ENCODE data around the gene RAI1.
A peak's percentile ranks its signal among the peaks of the same experiment; 100 is the strongest.

RAI1 gene

DNA sequence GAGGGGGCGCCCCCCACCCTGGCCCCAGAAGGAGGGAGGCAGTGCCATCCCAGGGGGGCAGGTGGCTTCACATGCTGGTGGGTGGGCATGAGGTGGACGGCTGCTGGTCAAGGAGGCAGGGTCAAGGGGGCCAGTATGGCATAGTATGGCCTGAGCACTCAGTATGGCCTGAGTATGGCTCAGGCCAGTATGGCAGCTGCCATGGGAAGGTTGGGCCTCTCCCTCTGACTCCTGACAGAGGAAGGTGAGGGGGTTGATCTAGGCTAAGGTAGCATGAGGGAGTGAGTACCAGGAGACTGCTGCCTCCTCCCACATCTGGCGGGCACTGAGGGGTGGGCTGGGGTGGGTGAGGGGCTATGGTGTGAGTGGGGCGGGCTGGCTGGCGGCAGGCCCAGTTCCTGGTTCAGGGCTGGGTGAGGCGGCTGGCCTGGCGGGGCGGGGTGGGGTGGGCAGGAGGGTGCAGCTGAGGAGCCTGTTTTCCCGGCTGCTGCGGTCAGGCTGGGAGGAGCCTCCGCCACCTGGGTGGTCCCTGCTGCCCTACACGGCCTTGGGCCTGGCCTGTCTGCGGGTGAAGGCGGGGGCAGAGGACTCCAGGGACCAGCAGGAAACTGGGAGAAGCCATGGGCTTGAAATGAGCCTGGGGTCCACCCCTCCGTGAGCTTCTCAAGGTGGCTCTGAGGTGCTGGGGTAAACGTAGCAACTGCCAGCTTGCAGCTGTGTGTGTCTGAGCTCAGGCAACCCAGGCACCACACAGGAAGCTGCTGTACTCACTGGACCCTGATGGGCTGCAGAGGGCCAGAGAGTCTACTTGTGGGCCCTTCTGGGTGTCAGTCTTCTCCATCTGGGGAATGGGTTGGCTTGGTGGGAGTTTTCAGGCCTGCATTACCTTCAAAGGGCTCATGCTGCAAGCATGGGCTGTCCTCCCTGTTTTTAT is 57.0 kb downstream of the RAI1 start:
- DNase-seq = no peak

DNA sequence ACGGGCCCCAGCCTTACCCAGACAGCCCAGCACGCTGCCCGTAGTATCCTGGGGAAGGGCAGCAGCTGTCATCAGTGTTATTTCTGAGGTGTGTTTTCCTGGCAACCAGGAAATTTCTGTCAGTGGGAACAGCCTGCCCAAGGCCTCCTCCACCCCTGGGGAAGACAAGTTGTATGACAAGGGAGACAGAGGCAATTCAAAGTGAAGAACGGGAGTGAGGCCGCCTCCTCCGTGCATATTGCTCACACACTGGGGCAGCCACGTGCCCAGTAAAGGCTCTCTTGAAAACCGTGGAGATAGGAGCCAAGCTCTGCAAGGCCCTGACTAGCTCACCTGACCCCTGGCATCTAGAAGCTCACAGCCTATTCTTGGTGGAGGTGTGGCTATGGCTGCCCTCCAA is 57.6 kb downstream of the RAI1 start:
- no peak for DNase-seq

GRCh38 chr17:17739388-17740066 is 58.3 kb downstream of the RAI1 start:
- peak; percentile 13 for DNase-seq

GRCh38 chr17:17740615-17741348 is 59.5 kb downstream of the RAI1 start:
- DNase-seq = no peak

DNA sequence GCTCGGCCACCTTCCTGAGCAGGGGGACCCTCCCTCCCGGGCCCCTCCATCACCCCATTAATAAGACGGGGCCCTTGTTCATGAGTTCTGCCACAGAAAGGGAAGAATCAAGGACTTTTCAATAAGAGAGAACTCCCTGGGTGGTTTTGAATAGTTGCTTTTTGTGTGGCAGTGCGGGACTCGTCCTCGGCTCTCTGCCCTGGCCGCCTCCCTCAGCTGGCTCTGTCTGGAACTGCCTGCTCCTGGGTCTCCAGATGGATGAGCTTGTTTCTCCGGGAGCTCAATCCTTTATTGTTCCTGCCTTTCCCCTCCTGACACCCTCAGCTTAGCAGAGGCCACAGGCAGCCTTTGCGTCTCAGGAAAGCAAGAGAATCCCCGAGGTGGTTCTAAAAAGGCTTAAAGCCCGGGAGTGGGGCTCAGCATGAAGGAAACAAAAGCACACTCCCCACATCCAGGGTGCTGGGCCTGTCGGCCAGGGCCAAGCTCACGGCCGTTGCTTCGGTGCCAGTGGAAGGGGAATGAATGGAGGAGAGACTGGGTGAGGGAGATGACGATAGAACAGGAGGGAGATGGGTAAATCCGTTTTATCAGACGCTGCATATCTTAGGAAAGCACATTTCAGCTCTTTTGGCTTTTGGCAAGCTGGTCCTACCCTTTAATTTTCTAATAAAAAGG is 60.2 kb downstream of the RAI1 start:
- peak; percentile 41 for DNase-seq

GRCh38 chr17:17742133-17742621 is 60.9 kb downstream of the RAI1 start:
- DNase-seq = no peak

DNA sequence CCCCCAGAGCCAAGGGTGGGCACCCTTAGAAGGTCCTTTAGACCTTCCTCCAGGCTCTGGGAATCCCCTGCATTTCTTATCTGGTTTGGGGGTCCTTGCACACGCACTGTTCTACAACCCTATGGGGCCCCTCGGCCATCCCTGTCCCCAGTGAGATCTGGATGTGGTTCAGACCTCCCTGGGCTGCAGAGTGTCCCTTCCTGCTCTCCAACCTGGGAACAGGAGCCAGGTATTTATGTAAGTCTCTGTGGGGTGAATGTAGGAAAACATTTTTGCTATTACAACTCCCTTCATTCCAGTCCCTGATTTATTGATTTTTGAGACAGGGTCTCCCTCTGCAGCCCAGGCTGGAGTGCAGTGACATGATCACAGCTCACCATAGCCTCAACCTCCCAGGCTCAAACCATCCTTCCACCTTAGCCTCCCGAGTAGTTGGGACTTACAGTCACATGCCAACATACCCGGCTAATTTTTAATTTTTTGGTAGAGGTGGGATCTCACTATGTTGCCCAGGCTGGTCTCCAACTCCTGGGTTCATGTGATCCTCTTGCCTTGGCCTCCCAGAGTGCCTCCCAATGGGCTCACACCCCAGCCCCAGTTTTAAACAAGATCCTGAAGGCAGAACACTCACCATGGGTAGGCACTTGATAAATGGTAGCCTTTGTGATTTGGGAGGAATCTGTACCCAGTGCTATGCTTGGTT is 61.6 kb downstream of the RAI1 start:
- DNase-seq = no peak

GRCh38 chr17:17743391-17744112 is 62.3 kb downstream of the RAI1 start:
- no peak for DNase-seq

GRCh38 chr17:17744116-17744515 is 62.9 kb downstream of the RAI1 start:
- no peak for DNase-seq

- peak; percentile 87 for DNase-seq
These were observed 64.5 kb downstream of the RAI1 start for GRCh38 chr17:17745476-17746455.

- DNase-seq = no peak
These were observed 66.9 kb downstream of the RAI1 start for GRCh38 chr17:17748179-17748578.

- DNase-seq = no peak
These were observed 67.3 kb downstream of the RAI1 start for GRCh38 chr17:17748604-17749003.

- peak; percentile 54 for DNase-seq
These were observed 67.9 kb downstream of the RAI1 start for GRCh38 chr17:17749025-17749772.

DNA sequence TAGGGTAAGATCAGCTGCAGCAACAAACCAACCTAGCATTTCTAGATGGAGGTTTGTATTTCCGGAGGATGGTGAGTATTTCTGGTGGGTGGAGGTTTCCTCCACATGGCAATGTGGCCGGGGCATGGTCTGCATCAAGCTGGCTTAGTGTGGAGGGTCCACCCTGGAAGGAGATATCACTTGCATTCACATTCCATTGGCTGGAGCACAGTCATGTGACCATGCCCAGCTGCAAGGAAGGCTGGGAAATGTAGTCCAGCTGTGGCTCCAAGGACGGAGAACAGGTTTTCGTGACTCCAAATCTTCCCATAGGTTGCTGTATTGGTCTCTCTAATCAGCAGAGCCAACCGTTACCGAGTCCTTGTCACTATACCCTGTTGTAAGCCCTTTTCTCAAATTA is 68.7 kb downstream of the RAI1 start:
- peak; percentile 72 for DNase-seq

GRCh38 chr17:17750881-17751280 is 69.6 kb downstream of the RAI1 start:
- DNase-seq = no peak

GRCh38 chr17:17751489-17752088 is 70.3 kb downstream of the RAI1 start:
- DNase-seq = no peak

GRCh38 chr17:17752089-17752820 is 71.0 kb downstream of the RAI1 start:
- no peak for DNase-seq

- DNase-seq = no peak
These were observed 71.6 kb downstream of the RAI1 start for GRCh38 chr17:17752821-17753321.
